Chondrocyte (in vitro differentiated cells): ENCODE data around the gene SAV1. TPM values are rescaled to one million over a fixed set of nuclear protein-coding genes. Genes with fewer than 3 reads are reported as not detected.
"Not testable (repeated sequence)": the region's sequence is repeated elsewhere in the genome, so short reads cannot be mapped to it uniquely, and the experiment has no call there.

Experiments used
- DNase-seq: peaks from one replicate; pipeline ENCODE4 v3.0.0; 2021; ENCODE audit warnings: mixed read lengths, low spot score
- H3K27ac Mint-ChIP-seq: one replicate; pipeline ENCODE4 v1.8.0; 2021; ENCODE audit warnings: mild to moderate bottlenecking, moderate library complexity, mixed read lengths; ENCODE audit not compliant: unreplicated experiment
- H3K27me3 Mint-ChIP-seq: 2 replicates; pipeline ENCODE4 v1.8.0; 2021; ENCODE audit warnings: low read depth, mixed read lengths
- H3K36me3 Mint-ChIP-seq: 2 replicates; pipeline ENCODE4 v1.8.0; 2021; ENCODE audit warnings: low read depth, mixed read lengths
- H3K4me1 Mint-ChIP-seq: 2 replicates; pipeline ENCODE4 v1.8.0; 2021; ENCODE audit warnings: low read depth, mild to moderate bottlenecking, mixed read lengths
- H3K4me3 Mint-ChIP-seq: one replicate; pipeline ENCODE4 v1.8.0; 2021; ENCODE audit warnings: mild to moderate bottlenecking, moderate library complexity, mixed read lengths; ENCODE audit not compliant: unreplicated experiment
- H3K9me3 Mint-ChIP-seq: 2 replicates; pipeline ENCODE4 v1.8.0; 2021; ENCODE audit warnings: low read depth, mixed read lengths
- total RNA-seq: library from RNA; stranded (reverse); gene quantifications from 3 replicates; pipeline ENCODE4 v1.2.1, GENCODE V29; 2021
- TF ChIP-seq, protein P1 (sequence below): fragments of 200-600 bp; sonication (generic); IDR thresholded peaks from 2 replicates; pipeline ENCODE4 v1.5.0; 2021; ENCODE audit warnings: antibody characterized with exemption, mild to moderate bottlenecking, moderate library complexity

The SAV1 gene
- total RNA-seq, 1 donor from 2014 or later = 25.1 TPM

DNA sequence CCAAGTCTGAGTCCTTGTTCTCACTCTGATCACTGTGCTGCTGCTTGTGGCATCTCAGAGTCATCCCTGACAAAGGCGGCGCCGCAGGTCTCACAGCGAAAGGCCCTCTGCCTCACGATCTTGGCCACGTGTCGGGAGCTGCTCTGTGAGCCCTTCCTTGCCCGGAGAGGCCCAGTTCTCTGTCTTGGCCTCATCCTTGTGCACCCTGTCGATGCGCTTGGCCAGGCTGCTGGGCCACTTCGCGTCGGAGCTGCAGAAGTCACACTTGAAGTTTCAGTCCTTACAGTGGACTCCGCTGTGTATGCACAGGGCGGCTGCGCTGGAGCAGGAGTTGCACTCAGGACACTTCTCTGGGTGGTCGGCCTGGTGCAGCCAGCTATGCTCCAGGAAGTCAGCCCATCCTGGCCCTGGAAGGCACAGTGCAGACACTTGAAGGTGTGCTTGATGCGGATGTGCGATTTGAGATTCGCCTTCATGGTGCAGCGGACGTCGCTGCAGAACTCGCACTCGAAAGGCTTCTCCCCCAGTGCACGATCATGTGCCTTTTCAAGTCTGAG is 36.4 kb upstream of the SAV1 start:
- Mint-ChIP-seq H3K27me3 (no peaks in the 10 kb centered on the region), H3K4me3 (no peak overlapping the region), H3K27ac (no peak overlapping the region), H3K4me1 (no peaks in the 10 kb centered on the region), H3K9me3 (peaks cover 14% of the 10 kb centered on the region), H3K36me3 (peaks cover 5% of the 10 kb centered on the region)
- DNase-seq = no peak
- TF ChIP-seq, protein P1, sequence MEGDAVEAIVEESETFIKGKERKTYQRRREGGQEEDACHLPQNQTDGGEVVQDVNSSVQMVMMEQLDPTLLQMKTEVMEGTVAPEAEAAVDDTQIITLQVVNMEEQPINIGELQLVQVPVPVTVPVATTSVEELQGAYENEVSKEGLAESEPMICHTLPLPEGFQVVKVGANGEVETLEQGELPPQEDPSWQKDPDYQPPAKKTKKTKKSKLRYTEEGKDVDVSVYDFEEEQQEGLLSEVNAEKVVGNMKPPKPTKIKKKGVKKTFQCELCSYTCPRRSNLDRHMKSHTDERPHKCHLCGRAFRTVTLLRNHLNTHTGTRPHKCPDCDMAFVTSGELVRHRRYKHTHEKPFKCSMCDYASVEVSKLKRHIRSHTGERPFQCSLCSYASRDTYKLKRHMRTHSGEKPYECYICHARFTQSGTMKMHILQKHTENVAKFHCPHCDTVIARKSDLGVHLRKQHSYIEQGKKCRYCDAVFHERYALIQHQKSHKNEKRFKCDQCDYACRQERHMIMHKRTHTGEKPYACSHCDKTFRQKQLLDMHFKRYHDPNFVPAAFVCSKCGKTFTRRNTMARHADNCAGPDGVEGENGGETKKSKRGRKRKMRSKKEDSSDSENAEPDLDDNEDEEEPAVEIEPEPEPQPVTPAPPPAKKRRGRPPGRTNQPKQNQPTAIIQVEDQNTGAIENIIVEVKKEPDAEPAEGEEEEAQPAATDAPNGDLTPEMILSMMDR = no peak

DNA sequence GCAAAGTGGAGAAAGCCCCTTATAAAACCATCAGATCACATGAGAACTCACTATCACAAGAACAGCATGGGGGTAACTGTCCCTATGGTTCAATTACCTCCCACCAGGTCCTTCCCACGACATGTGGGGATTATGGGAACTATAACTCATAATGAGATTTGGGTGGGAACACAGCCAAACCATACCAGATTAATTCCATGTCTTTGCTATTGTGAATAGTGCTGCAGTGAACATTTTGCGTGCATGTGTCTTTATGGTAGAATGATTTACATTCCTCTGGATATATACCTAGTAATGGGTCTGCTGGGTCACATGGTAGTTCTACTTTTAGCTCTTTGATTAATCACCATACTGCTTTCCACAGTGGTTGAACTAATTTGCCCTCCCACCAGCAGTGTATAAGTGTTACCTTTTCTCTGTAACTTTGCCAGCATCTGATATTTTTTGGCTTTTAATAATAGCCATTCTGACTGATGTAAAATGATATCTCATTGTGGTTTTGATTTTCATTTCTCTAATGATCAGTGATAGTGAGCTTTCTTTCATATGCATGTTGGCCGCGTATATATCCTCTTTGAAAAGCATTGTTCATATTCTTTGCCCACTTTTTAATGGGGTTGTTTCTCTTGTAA is 29.7 kb upstream of the SAV1 start:
- Mint-ChIP-seq H3K27me3 (no peaks in the 10 kb centered on the region), H3K27ac (no peak overlapping the region), H3K9me3 (peaks cover 15% of the 10 kb centered on the region), H3K4me3 (no peak overlapping the region), H3K4me1 (peaks cover 2% of the 10 kb centered on the region), H3K36me3 (peaks cover 7% of the 10 kb centered on the region)
- TF ChIP-seq, protein P1 = no peak
- no peak for DNase-seq

DNA sequence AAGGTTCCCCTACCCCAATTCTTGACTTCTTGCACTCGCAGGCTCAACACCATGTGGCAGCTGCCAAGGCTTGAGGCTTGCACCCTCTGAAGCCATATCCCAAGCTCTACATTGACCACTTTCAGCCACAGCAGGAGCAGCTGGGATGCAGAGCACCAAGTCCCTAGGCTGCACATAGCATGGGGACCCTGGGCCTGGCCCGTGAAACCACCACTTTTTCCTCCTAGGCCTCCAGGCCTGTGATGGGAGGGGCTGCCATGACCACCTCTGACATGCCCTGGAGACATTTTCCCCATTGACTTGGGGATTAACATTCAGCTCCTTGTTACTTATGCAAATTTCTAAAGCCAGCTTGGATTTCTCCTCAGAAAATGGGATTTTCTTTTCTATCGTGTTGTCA is 26.2 kb upstream of the SAV1 start:
- DNase-seq, H3K27ac Mint-ChIP-seq, H3K27me3 Mint-ChIP-seq, H3K4me1 Mint-ChIP-seq, H3K4me3 Mint-ChIP-seq, H3K36me3 Mint-ChIP-seq: not testable (repeated sequence)
- peaks cover 10% of the 10 kb centered on the region for H3K9me3 Mint-ChIP-seq

DNA sequence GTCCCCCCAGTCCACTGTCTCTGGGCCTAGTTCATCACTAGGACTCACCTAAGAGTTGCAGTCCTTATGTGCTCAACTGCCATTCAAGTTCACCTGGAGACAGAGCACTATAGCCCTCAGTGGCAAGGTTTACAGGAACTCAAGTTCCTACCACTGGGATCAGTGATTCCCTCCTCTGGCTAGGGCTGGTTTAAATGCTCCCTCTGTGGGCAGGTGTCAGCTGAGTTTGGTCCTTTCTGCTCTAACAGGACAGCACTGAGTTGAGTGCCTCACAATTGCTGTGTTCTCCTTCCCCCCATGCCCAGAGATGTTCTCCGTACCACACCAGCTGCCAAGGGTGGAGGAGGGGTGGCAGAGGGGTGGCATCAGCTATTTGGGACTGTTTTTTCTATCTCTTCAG is 20.8 kb upstream of the SAV1 start:
- Mint-ChIP-seq H3K36me3 (peaks cover 4% of the 10 kb centered on the region), H3K4me3 (no peak overlapping the region), H3K4me1 (peaks cover 9% of the 10 kb centered on the region), H3K9me3 (peaks cover 10% of the 10 kb centered on the region), H3K27ac (no peak overlapping the region), H3K27me3 (no peaks in the 10 kb centered on the region)
- TF ChIP-seq, protein P1 = no peak
- DNase-seq = no peak

DNA sequence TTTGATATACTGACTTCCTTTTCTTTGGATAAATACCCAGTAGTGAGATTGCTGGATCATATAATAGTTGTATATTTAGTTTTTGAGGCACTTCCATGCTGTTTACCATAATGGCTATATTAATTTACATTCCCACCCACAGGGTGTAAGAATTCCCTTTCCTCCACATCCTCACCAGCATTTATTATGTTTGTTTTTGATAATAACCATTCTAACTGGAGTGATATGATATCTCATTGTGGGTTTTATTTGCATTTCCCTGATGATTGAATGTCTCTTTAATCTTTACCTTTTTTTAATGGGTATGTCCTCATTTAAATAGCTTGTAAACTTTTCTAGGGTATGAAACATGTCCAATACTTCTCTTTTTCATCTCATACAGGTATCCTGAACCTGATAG is 11.6 kb upstream of the SAV1 start:
- no peak overlapping the region for H3K27ac Mint-ChIP-seq
- no peak overlapping the region for H3K4me3 Mint-ChIP-seq
- H3K9me3 Mint-ChIP-seq = peaks cover 9% of the 10 kb centered on the region
- DNase-seq = no peak
- peaks cover 30% of the 10 kb centered on the region for H3K4me1 Mint-ChIP-seq
- H3K36me3 Mint-ChIP-seq = no peaks in the 10 kb centered on the region
- H3K27me3 Mint-ChIP-seq = no peaks in the 10 kb centered on the region
- TF ChIP-seq, protein P1 = no peak

DNA sequence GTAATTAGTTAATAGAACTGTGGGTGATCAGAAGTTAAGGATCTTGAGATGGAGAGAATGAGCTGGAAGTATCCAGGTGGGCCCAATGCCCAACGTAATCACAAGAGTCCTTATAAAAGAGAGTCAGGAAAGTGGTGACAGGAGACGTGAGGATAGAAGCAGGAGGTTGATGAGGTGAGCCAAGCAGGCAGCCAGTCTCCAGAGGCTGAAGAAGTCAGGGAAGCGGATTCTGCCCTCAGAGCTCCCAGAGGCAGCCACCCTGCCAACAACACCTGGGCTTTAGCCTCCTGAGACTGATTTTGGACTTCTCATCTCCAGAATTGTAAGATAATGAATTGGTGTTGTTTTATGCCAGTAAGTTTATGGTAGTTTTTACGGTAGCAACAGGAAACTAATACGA is 10.1 kb upstream of the SAV1 start:
- H3K4me3 Mint-ChIP-seq = peak overlapping the region; percentile 8
- TF ChIP-seq, protein P1 = no peak
- peaks cover 9% of the 10 kb centered on the region for H3K9me3 Mint-ChIP-seq
- peaks cover 34% of the 10 kb centered on the region for H3K4me1 Mint-ChIP-seq
- H3K27ac Mint-ChIP-seq = peak overlapping the region; percentile 83
- H3K36me3 Mint-ChIP-seq = no peaks in the 10 kb centered on the region
- no peaks in the 10 kb centered on the region for H3K27me3 Mint-ChIP-seq
- DNase-seq = no peak
